Testis (tissue), 3 donors: ENCODE data around the gene IL20RB. TPM values are rescaled to one million over a fixed set of nuclear protein-coding genes. Genes with fewer than 3 reads are reported as not detected.

Experiments used
- DNase-seq: peaks from one replicate; pipeline ENCODE4 v3.0.0-alpha.2; 2019
- H3K27ac ChIP-seq, 2 donors: fragments of 200-600 bp; sonication (generic); one replicate each; pipeline ENCODE4 v1.5.1; 2019
- H3K27me3 ChIP-seq: fragments of 200-600 bp; sonication (generic); one replicate; pipeline ENCODE4 v1.5.1; 2019
- H3K36me3 ChIP-seq: fragments of 200-600 bp; sonication (generic); one replicate; pipeline ENCODE4 v1.5.1; 2017; ENCODE audit warnings: low read depth; ENCODE audit errors: missing control alignments
- H3K4me1 ChIP-seq: fragments of 200-600 bp; sonication (generic); one replicate; pipeline ENCODE4 v1.5.1; 2019
- H3K4me3 ChIP-seq, 2 donors: fragments of 200-600 bp; sonication (generic); one replicate each; pipeline ENCODE4 v1.5.1; 2017 to 2019
- H3K9me3 ChIP-seq: fragments of 200-600 bp; sonication (generic); one replicate; pipeline ENCODE4 v1.5.1; 2017
- POLR2A ChIP-seq: fragments of 450-650 bp; IDR thresholded peaks from one replicate; pipeline ENCODE4 v1.6.1; 2017; ENCODE audit warnings: antibody characterized with exemption, mild to moderate bottlenecking, moderate library complexity
- WGBS, 2 donors: methylation state at CpG; one replicate each; pipeline ENCODE4 v1.1.5; 2018; 5-methylcytosine and 5-hydroxymethylcytosine counted together
- intact Hi-C: fragments of 100-400 bp; cut with DNase I; formaldehyde crosslinking; loops from one replicate; pipeline ENCODE4 v1.15.1; 2023; ENCODE audit warnings: low total_unique reads
- polyA plus RNA-seq: library from polyadenylated mRNA; stranded (reverse); fragments of 350-450 nt; fragmentation: Illumina TruSeq; extraction: RNeasy Lipid Tissue Mini Kit (QIAGEN cat#74804); gene quantifications from one replicate; pipeline ENCODE4 v1.2.3, GENCODE V29; 2014; ENCODE audit warnings: low read depth, low replicate concordance; ENCODE audit not compliant: insufficient read depth
- total RNA-seq, 2 donors: library from RNA; depleted of rRNA; stranded (reverse); fragments of >200 nt; gene quantifications; one replicate each; pipeline ENCODE4 v1.2.3, GENCODE V29; 2016
- TF ChIP-seq, protein P1 (sequence below), 3 experiments: fragments of 450-650 bp in 2 of 3; fragments of 200-600 bp in 1 of 3; sonication (generic) in 1 of 3; IDR thresholded peaks; one replicate each; pipeline ENCODE4 v1.5.1; 2016 to 2019; ENCODE audit warnings: antibody characterized with exemption in 3 of 3, mild to moderate bottlenecking in 2 of 3, moderate library complexity in 1 of 3

Gene IL20RB
- total and polyA plus RNA-seq, 3 donors from 2014 or later: 2.0 to 12.5 (median 3.5) TPM

DNA sequence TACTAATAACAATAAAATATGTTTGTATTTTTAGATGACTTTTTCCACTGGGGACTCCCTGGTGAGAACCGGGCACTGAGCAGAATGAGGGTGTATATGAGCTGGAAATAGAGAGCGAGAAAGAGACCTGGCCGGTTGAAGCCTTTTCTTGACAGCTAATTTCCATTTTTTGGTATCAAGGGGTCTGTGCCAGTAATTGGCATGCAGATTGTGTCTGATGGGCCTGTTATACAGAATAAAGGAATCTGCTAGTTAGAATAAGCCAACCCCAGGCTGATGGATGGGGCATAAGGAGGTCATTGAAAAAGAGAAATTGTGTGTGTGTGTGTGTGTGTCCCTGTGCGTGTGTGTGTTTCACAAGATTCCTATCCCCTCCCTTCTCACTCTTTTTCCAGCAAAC, 83.9 kb downstream of the IL20RB start:
- intact Hi-C loops: no loop called here
- WGBS, 2 donors: 89 to 92% methylated on average over 4 of the region's 4 CpGs
- H3K4me3 ChIP-seq: no peak overlapping the region

DNA sequence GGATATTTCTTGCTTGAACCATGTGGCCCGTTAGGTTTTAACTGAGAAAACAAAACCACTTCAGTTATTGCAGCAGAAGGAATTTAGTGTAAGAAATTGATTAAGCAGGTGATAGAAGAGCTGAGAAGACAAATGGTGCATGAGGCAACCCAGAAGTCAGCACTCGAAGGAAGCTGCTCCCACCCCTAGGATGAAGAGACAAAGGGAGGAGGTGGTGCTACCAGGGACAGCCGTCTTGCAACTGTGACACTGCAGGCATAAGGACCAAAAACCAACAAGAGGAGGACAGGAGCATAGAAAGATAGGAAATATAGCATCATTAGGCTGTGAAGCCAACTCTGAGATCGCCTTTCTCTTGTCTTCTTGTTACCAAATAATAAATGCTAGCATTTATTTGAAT, 89.0 kb downstream of the IL20RB start:
- no peak for DNase-seq
- intact Hi-C loops: no loop called here
- 76 to 77% methylated on average over 4 of the region's 4 CpGs for WGBS, 2 donors

More for the DNA sequence above, 83.9 kb downstream of the IL20RB start:
- Histone ChIP-seq H3K4me1 (no peaks in the 10 kb centered on the region), H3K27me3 (no peaks in the 10 kb centered on the region), H3K36me3 (no peaks in the 10 kb centered on the region), H3K9me3 (no peaks in the 10 kb centered on the region), H3K27ac (no peak overlapping the region)
- TF ChIP-seq POLR2A: no peak
- TF ChIP-seq, protein P1, sequence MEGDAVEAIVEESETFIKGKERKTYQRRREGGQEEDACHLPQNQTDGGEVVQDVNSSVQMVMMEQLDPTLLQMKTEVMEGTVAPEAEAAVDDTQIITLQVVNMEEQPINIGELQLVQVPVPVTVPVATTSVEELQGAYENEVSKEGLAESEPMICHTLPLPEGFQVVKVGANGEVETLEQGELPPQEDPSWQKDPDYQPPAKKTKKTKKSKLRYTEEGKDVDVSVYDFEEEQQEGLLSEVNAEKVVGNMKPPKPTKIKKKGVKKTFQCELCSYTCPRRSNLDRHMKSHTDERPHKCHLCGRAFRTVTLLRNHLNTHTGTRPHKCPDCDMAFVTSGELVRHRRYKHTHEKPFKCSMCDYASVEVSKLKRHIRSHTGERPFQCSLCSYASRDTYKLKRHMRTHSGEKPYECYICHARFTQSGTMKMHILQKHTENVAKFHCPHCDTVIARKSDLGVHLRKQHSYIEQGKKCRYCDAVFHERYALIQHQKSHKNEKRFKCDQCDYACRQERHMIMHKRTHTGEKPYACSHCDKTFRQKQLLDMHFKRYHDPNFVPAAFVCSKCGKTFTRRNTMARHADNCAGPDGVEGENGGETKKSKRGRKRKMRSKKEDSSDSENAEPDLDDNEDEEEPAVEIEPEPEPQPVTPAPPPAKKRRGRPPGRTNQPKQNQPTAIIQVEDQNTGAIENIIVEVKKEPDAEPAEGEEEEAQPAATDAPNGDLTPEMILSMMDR (IDR thresholded peaks at IDR 0.05): no peak
- no peak for DNase-seq

DNA sequence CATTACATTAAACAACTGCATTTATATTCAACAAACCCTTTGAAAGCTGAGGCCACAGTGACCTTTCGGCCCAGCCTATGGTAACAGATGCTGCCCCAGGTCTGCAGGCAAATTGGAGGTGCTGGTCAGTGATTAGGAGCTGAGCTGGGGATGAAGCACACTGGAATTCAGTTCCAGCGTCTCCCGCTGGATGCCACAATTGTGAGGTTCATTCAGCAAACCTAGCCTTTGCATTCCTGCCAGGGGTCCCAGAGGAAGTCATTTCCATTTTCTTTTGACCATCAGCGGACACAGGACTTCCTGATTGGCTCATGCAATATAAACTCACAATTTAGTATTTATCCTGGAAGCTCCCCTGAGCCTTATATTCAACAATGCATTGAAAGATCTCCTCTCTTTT, 89.5 kb downstream of the IL20RB start:
- H3K4me3 ChIP-seq: no peak overlapping the region
- TF ChIP-seq POLR2A: no peak
- TF ChIP-seq, protein P1 (IDR thresholded peaks at IDR 0.05): no peak
- H3K27ac ChIP-seq: no peak overlapping the region
- no peak for DNase-seq
- intact Hi-C loops: no loop called here
- 76 to 78% methylated on average over 4 of the region's 4 CpGs for WGBS, 2 donors
- no peaks in the 10 kb centered on the region for H3K27me3 ChIP-seq
- H3K36me3 ChIP-seq: no peaks in the 10 kb centered on the region
- no peaks in the 10 kb centered on the region for H3K9me3 ChIP-seq
- H3K4me1 ChIP-seq: no peaks in the 10 kb centered on the region

More for the DNA sequence above, 89.0 kb downstream of the IL20RB start:
- Histone ChIP-seq H3K27ac (no peak overlapping the region), H3K4me3 (no peak overlapping the region), H3K9me3 (no peaks in the 10 kb centered on the region), H3K27me3 (no peaks in the 10 kb centered on the region), H3K4me1 (no peaks in the 10 kb centered on the region), H3K36me3 (no peaks in the 10 kb centered on the region)
- TF ChIP-seq, protein P1 (IDR thresholded peaks at IDR 0.05): no peak
- no peak for TF ChIP-seq POLR2A

DNA sequence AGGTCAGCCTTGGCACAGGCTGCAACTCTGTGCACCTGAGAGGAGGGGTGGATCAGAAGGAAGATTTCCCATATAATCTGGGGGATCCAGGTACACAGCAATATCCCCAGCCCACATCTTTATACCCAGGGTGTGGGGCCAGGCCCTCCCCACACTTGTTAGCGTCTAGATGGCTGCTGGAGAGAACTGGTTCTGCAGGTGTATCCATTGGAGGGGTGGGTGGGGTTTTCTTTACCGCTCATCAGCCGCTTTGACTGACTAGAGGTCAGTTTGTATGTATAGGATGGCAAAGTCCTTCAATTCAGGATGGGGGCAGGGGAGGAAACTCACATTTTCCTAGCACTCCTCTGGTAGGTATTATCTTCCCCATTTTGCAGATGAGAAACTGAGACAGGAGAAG, 92.5 kb downstream of the IL20RB start:
- WGBS, 2 donors: 80 to 81% methylated on average over 3 of the region's 3 CpGs
- H3K36me3 ChIP-seq: no peaks in the 10 kb centered on the region
- intact Hi-C loops: no loop called here
- no peak overlapping the region for H3K27ac ChIP-seq
- H3K4me3 ChIP-seq: no peak overlapping the region
- no peak for DNase-seq
- H3K9me3 ChIP-seq: no peaks in the 10 kb centered on the region
- no peaks in the 10 kb centered on the region for H3K4me1 ChIP-seq
- TF ChIP-seq, protein P1 (IDR thresholded peaks at IDR 0.05): no peak
- TF ChIP-seq POLR2A: no peak
- H3K27me3 ChIP-seq: no peaks in the 10 kb centered on the region

DNA sequence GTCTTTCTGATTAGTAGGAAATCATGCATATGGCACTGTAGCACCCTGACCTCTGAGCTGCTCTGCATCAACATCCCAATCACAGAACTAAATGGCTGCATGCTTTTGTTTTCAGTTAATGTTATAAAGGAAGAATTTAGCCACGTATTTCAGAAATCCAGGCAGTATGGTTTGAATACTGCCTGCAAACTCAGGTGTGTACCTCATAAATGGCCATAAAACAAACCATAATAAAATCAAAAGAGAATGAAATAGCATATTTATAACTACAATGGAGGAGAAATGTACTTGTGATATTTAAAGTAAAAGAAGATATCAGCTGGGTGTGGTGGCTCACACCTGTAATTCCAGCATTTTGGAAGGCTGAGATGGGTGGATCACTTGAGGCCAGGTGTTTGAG, 94.5 kb downstream of the IL20RB start:
- no peak for DNase-seq
- intact Hi-C loops: no loop called here
- no peak for TF ChIP-seq POLR2A
- TF ChIP-seq, protein P1 (IDR thresholded peaks at IDR 0.05): no peak
- 76 to 77% methylated on average over 1 of the region's 1 CpG for WGBS, 2 donors
- no peak overlapping the region for H3K4me3 ChIP-seq
- H3K36me3 ChIP-seq: no peaks in the 10 kb centered on the region
- no peaks in the 10 kb centered on the region for H3K9me3 ChIP-seq
- H3K27me3 ChIP-seq: no peaks in the 10 kb centered on the region
- no peak overlapping the region for H3K27ac ChIP-seq
- H3K4me1 ChIP-seq: no peaks in the 10 kb centered on the region
